Measurements from ENCODE around the gene DNAAF8.

The DNAAF8 gene

GRCh38 chr16:4695473-4696171 lies 38.7 kb upstream of the DNAAF8 start:
- no peak for DNase-seq (ENCODE audit: low spot score)

GRCh38 chr16:4696172-4696904 lies 38.0 kb upstream of the DNAAF8 start:
- no peak for DNase-seq (ENCODE audit: low spot score)

DNA sequence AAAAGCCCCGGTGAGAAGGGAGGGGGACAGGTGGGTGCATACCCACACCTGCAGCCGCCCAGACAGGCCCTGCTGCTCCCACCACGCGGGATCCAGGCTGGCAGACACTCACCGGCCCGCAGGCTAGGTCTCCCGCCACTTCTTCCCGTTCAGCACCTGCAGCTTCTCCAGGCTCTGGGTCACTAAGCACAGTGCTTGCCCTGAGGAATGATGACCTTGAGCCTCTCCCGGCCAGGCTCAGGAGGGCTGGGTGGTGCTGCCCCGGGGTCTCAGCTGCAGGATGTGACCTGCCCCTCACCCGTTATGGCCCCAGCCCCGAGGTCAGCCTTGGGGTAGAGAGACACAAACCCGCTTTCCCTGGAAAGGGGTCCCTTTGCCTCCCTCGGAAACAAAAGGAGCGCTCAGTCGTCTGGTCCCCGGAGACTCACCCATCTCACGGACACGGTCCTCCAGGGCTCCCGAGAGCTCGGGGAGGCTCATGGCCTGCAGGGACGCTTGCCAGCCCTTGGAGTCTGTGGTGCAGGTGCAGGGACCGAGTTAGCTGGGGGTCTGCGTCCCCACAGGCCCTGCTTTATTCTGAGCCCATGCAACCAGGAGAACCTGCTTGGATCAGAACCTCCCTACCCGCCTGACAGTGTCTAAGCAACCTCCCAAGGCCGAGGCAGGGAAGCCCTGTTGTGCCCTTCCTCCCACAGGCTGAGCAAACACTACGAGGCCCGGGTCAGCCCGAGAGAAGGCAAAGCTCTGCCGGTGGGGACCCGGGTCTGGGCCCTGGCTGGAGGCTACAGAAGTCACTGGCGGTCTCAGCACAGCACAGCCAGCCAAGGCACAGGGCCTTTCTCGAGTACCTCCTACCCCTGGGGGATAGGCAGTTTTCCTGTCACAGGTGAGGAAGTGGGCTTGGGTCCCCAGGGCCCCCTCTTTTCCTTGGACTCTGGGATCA lies 37.2 kb upstream of the DNAAF8 start:
- DNase-seq (ENCODE audit: low spot score): no peak

DNA sequence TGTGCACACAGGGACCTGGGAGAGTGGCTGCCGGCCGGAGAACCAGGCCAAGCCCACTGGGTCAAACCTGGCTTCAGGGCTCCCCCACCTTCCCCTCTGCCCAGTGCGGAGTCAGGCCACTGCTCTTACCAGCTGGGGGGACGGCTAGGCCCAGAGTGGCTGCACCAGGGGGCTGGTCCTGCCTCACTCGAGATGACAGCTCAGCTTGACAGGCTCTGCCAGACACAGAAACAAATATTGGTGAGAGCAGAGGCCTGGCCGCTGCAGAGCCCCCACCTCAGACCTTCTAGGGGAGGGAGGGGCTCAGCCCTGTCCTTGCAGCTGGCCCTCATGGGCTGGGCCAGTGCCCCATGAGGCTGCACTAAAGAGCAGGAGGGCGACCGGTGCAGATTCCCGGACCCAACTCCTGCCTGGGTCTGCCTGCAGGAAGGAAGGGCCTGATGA lies 36.5 kb upstream of the DNAAF8 start:
- DNase-seq (ENCODE audit: low spot score): no peak

GRCh38 chr16:4698321-4699045 lies 35.9 kb upstream of the DNAAF8 start:
- DNase-seq (ENCODE audit: low spot score): no peak

DNA sequence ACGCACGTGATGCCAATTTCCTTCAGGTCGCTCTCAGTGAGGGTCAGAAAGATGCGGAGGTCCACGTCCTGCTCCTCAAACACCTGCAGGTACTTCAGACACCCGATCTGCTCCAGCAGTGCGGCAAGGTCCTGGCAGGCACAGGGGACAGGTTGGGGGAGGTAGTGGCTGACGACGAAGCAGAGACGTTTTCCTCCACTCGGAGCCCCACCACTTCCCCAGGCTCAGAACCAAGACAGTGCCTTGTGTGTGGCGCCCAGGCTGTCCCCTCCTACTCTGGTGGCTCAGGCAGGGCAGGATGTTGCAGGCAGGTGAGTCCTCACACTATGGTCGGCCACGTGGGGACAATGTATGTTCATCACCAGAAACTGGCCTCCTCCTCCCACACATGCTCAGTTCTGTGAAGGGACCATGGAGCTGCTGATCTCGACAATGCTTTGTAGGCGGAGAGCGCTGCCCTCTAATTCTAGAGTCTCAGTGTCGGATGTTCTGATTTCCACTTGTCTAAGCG lies 35.2 kb upstream of the DNAAF8 start:
- no peak for DNase-seq (ENCODE audit: low spot score)

GRCh38 chr16:4700380-4700996 lies 33.8 kb upstream of the DNAAF8 start:
- peak; percentile 47 for DNase-seq (ENCODE audit: low spot score)

- DNase-seq (ENCODE audit: low spot score): no peak
These were observed 33.2 kb upstream of the DNAAF8 start for GRCh38 chr16:4700997-4701743.

DNA sequence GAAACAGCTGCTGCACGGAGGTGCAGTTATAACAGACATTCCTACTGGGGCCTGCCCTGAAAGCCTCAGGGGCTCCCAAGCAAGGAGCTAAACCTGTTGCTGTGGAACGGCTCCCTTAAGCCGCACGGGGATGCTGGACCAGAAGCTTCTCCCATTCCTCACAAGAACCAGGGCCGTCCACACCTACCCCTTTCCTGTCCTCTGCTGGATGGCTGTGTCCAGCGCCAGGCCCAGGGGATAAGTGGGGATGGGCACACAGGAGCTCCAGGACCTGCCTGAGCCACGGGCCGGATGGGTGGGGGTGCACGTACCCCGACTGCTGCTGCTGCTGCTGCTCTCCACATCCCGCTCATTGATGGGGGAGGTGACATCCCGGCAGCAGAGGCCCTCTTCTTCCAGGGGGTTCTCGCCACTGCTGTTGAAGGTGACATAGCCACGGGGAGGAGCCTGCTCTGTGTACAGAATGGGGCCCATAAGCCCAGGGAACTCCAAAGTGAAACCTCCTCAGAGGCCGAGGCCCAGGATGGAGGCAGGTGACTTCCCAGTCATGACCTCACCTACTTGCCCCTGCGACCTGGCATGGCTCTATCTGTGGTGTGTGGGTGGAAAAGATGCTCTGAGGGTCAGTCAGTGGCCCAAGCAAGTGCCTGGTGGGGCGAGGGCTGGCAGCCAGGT lies 32.4 kb upstream of the DNAAF8 start:
- no peak for DNase-seq (ENCODE audit: low spot score)

DNA sequence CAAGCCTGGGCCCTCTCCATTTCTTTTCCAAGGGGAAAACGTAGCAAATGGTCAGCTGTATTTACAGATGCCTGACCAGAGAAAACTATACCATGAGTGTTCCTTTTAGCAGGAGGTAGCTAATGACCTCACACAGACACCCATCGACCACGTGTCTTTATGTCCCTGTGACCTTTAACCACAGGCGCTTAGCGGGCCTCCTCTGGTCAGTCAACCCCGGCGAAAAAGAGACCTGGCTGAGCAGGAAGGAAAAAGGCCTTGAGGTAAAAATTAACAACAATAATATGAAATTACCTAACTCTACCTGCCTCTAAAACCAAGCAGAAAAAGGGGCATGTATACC lies 31.9 kb upstream of the DNAAF8 start:
- no peak for DNase-seq (ENCODE audit: low spot score)

DNA sequence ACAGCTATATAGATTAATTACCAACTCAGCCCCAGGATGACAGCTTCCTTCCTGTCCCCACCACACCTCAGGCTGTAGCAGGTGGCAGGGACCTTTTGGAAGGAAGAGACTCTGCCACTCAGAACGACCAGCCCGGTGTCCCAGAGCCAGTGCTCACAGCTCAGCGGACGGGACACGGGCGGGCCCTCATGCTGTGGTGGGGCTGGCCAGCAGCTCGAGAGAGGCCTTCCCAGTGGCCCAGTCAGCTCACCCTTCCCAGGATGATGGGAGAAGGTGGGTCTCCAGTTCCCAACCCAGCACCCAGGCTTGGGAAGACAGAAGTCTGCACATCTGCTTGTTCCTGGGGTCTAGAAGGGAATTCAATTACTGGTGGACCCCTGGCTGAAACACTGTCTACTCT lies 30.4 kb upstream of the DNAAF8 start:
- DNase-seq (ENCODE audit: low spot score): no peak

GRCh38 chr16:4704491-4704890 lies 29.8 kb upstream of the DNAAF8 start:
- no peak for DNase-seq (ENCODE audit: low spot score)

DNA sequence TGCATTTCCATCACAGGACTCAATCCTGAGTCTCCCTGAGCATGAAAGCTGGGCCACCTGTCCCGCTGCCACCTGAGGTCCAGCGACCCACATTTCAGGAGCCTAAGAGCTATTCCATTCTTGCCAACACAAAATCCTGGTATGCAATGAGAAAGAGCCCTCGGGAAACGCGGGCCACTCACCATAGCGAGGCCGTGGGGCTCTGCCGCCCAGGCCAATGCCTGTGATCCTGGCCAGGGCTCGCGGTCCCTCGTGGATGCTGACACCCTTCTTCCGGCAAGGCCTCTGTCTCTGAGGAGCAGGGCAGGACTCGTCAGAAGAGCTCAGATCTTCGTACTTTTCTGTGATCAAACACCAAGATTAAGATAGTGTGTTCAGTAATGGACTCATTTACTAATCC lies 29.4 kb upstream of the DNAAF8 start:
- no peak for DNase-seq (ENCODE audit: low spot score)

GRCh38 chr16:4706871-4707270 lies 27.5 kb upstream of the DNAAF8 start:
- no peak for DNase-seq (ENCODE audit: low spot score)

GRCh38 chr16:4709481-4709880 lies 24.9 kb upstream of the DNAAF8 start:
- no peak for DNase-seq (ENCODE audit: low spot score)

DNA sequence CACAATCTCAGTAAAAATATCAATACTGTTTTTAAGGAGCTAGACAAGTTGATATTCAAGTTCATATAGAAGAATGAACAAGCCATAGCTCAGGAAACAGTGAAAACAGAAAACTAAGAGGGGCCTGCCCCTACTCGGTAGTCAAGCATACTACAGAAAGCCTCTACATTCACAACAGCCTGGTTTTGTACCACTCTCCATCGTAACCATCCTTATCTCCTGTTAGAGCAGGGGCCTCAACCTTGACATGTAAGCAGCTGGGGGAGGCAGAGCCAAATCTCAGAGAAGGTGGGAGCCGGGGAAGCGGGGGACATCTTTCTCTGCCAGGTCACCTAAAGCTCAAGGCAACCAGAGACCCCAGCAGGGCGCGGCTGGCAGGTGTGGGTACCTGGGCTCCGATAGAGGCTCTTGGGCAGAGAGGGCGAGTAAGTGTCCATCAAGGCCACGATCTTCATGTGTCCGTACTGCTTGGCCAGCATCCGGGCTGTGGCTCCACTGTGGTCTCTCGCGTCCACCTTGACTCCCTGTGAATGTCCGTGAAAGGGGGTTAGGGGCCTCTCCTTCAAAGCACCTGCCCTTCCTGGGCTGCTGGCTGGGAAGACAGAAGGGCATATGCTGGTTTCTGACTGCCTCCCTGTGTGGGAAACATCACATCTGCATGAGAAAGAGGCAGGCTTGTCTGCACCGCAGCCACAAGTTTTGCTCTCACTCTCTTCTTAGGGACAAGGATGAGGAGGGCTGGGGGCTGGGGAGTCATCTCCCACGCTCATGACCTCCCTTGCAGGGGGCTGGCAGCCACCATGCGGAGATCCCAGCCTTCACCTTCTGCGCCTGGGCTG lies 20.5 kb upstream of the DNAAF8 start:
- no peak for DNase-seq (ENCODE audit: low spot score)

GRCh38 chr16:4714996-4715395 lies 19.3 kb upstream of the DNAAF8 start:
- no peak for DNase-seq (ENCODE audit: low spot score)

- no peak for DNase-seq (ENCODE audit: low spot score)
These were observed 15.9 kb upstream of the DNAAF8 start for GRCh38 chr16:4718466-4718865.
